Kidney (tissue), 14 donors: ENCODE measurements around the gene APC2. TPM values are rescaled to one million over a fixed set of nuclear protein-coding genes. Genes with fewer than 3 reads are reported as not detected.

Experiments
- DNase-seq, 5 donors: peaks; one replicate each; pipeline ENCODE4 v3.0.0-alpha.2; 2013 to 2020
- FAIRE-seq: peaks from 2 replicates; lab custom pipeline; 2012; peaks lifted over from hg19 to GRCh38; lab: Jason Lieb, UNC
- H3K27ac ChIP-seq, 2 donors: one replicate each; pipeline ENCODE4 v1.7.0; 2013; ENCODE audit warnings: low read depth in 2 of 2, low read length in 2 of 2, inconsistent platforms in 1 of 2
- H3K27me3 ChIP-seq: one replicate; pipeline ENCODE4 v1.7.1; 2013; ENCODE audit warnings: low read length, inconsistent platforms; ENCODE audit not compliant: control insufficient read depth, insufficient read depth
- H3K36me3 ChIP-seq, 3 donors: one replicate each; pipeline versions ENCODE4 v1.7.0 to v1.7.1; 2013; ENCODE audit warnings: low read length in 3 of 3, control low read depth in 1 of 3, inconsistent platforms in 1 of 3; ENCODE audit not compliant: insufficient read depth in 3 of 3, control insufficient read depth in 2 of 3
- H3K4me1 ChIP-seq, 3 donors: one replicate each; pipeline versions ENCODE4 v1.7.0 to v1.7.1; 2013; ENCODE audit warnings: low read length in 3 of 3, inconsistent platforms in 1 of 3, low read depth in 1 of 3; ENCODE audit not compliant: control insufficient read depth in 2 of 3, insufficient read depth in 2 of 3
- H3K4me3 ChIP-seq, 3 donors: one replicate each; pipeline versions ENCODE4 v1.7.0 to v1.8.1; 2013; ENCODE audit warnings: low read length in 3 of 3, control low read depth in 1 of 3, inconsistent platforms in 1 of 3
- H3K9ac ChIP-seq, 3 donors: one replicate each; pipeline versions ENCODE4 v1.7.0 to v1.7.1; 2013; ENCODE audit warnings: low read length in 3 of 3, control low read depth in 1 of 3, inconsistent platforms in 1 of 3
- H3K9me3 ChIP-seq, 3 donors: one replicate each; pipeline versions ENCODE4 v1.7.0 to v1.7.1; 2013; ENCODE audit warnings: low read length in 3 of 3, control low read depth in 1 of 3, inconsistent platforms in 1 of 3; ENCODE audit not compliant: control insufficient read depth in 2 of 3, insufficient read depth in 1 of 3
- CTCF ChIP-seq: IDR thresholded peaks from 3 replicates; pipeline ENCODE4 v1.5.1; 2012; ENCODE audit warnings: mild to moderate bottlenecking, moderate library complexity, borderline replicate concordance; ENCODE audit not compliant: insufficient read depth; ENCODE audit errors: extremely low read depth
- intact Hi-C: fragments of 100-400 bp; cut with DNase I; formaldehyde crosslinking; loops from one replicate; pipeline ENCODE4 v1.11.1; 2022
- polyA plus RNA-seq: library from polyadenylated mRNA; stranded (reverse); fragments of 350-450 nt; fragmentation: Illumina TruSeq; extraction: RNeasy Lipid Tissue Mini Kit (QIAGEN cat#74804); gene quantifications from one replicate; pipeline ENCODE4 v1.2.3, GENCODE V29; 2014; ENCODE audit warnings: low read depth, low replicate concordance; ENCODE audit not compliant: insufficient read depth
- total RNA-seq: library from RNA; stranded (reverse); fragmentation: NEBNext Ultra II Directional; extraction: Animal tissue kit (Norgen Biotek cat#: 25700); gene quantifications from one replicate; pipeline ENCODE4 v1.2.1, GENCODE V29; 2021
- donor health status: control.
- donor health status: control.
- donor health status: control.
- donor health status: control.
- donor health status: control.
- donor health status: DM: yes; HTN: yes; CAD: no.
- donor health status: Normal renal cell carcinoma (clear cell type).

The APC2 gene
- total and polyA plus RNA-seq, 2 donors from 2014 or later: 0.25 TPM; not detected in 1

DNA sequence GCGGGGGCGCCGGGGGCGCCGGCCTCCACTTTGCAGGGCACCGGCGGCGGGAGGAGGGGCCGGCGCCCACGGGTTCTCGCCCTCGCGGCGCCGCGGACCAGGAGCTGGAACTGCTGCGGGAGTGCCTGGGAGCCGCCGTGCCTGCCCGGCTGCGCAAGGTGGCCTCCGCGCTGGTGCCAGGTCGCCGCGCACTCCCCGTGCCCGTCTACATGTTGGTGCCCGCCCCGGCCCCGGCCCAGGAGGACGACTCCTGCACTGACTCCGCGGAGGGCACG is 17.2 kb downstream of the APC2 start:
- DNase-seq (peak in 1 of 5 donors; percentile 53), FAIRE-seq (no peak)
- Histone ChIP-seq H3K9ac (no peak overlapping the region), H3K4me1 (peaks cover 0 to 28% (median 4%) of the 10 kb centered on the region in 3 donors), H3K36me3 (no peaks in the 10 kb centered on the region), H3K27me3 (peaks cover 19% of the 10 kb centered on the region), H3K9me3 (no peaks in the 10 kb centered on the region), H3K4me3 (no peak overlapping the region), H3K27ac (no peak overlapping the region)
- intact Hi-C loops: no loop called here
- no peak for TF ChIP-seq CTCF

DNA sequence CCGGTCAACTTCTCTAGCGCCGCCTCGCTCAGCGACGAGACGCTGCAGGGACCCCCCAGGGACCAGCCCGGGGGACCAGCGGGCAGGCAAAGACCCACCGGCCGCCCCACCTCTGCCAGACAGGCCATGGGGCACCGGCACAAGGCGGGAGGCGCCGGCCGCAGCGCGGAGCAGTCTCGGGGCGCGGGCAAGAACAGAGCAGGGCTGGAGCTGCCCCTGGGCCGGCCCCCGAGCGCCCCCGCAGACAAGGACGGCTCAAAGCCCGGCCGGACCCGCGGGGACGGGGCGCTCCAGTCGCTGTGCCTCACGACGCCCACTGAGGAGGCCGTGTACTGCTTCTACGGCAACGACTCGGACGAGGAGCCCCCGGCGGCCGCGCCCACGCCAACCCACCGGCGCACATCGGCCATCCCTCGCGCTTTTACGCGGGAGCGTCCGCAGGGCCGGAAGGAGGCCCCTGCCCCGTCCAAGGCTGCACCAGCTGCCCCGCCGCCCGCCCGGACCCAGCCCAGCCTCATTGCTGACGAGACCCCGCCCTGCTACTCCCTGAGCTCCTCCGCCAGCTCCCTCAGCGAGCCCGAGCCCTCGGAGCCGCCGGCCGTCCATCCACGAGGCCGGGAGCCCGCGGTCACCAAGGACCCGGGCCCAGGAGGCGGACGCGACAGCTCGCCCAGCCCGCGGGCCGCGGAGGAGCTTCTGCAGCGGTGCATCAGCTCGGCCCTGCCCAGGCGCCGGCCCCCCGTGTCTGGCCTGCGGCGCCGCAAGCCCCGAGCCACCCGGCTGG is 17.8 kb downstream of the APC2 start:
- no peak overlapping the region for H3K4me3 ChIP-seq
- H3K36me3 ChIP-seq: no peaks in the 10 kb centered on the region
- peaks cover 20% of the 10 kb centered on the region for H3K27me3 ChIP-seq
- DNase-seq (peak in 2 of 5 donors; percentile 56 to 73), FAIRE-seq (no peak)
- intact Hi-C loops: no loop called here
- peaks cover 0 to 30% (median 4%) of the 10 kb centered on the region in 3 donors for H3K4me1 ChIP-seq
- H3K27ac ChIP-seq: no peak overlapping the region
- H3K9me3 ChIP-seq: no peaks in the 10 kb centered on the region
- no peak for TF ChIP-seq CTCF
- H3K9ac ChIP-seq: no peak overlapping the region

- Histone ChIP-seq H3K27me3 (peaks cover 25% of the 10 kb centered on the region), H3K9ac (no peak overlapping the region), H3K9me3 (no peaks in the 10 kb centered on the region), H3K4me1 (peaks cover 0 to 31% (median 4%) of the 10 kb centered on the region in 3 donors), H3K27ac (no peak overlapping the region), H3K36me3 (no peaks in the 10 kb centered on the region), H3K4me3 (no peak overlapping the region)
- no peak for TF ChIP-seq CTCF
- intact Hi-C loops: no loop called here
- FAIRE-seq (no peak), DNase-seq (peak in 2 of 5 donors; percentile 50 to 73)
These were observed 18.4 kb downstream of the APC2 start for GRCh38 chr19:1468274-1468820.
